ENCODE results near the gene MELK. TPM values are rescaled to one million over a fixed set of nuclear protein-coding genes. Genes with fewer than 3 reads are reported as not detected.

Gene MELK
- total and polyA plus RNA-seq, 7 donors: 0.15 to 0.42 (median 0.18) TPM; not detected in 2

DNA sequence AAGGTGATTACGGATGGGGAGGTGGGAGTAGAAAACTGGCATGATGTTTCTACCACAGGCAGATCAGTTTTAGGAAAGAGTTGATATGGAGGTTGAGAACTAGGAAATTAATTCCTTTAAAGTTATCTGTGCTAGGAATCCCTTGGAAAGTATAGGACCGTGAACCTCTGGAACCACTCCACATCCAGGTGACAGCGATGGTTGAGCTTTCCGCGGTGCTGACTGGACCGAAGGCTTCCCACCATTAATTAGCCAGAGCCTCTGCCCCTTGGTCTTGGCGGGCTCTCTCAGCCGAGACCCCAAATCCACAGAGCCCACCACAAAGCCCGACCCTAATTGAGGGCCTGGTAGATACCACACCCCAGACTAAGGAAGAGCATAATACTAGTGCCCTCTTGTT lies 147.3 kb downstream of the MELK start:
- ATAC-seq (no peak), DNase-seq (no peak)
- no peak overlapping the region for H3K4me3 ChIP-seq
- intact Hi-C loops (cut with DNase I): no loop called here
- peaks cover 0 to 2% (median 0%) of the 10 kb centered on the region in 3 donors for H3K27me3 ChIP-seq (ENCODE audit: insufficient read depth in 3 of 3, low read length in 2 of 3)
- H3K36me3 ChIP-seq (ENCODE audit: insufficient read depth in 1 of 2, low read depth in 1 of 2): no peaks in the 10 kb centered on the region
- TF ChIP-seq, protein P1, sequence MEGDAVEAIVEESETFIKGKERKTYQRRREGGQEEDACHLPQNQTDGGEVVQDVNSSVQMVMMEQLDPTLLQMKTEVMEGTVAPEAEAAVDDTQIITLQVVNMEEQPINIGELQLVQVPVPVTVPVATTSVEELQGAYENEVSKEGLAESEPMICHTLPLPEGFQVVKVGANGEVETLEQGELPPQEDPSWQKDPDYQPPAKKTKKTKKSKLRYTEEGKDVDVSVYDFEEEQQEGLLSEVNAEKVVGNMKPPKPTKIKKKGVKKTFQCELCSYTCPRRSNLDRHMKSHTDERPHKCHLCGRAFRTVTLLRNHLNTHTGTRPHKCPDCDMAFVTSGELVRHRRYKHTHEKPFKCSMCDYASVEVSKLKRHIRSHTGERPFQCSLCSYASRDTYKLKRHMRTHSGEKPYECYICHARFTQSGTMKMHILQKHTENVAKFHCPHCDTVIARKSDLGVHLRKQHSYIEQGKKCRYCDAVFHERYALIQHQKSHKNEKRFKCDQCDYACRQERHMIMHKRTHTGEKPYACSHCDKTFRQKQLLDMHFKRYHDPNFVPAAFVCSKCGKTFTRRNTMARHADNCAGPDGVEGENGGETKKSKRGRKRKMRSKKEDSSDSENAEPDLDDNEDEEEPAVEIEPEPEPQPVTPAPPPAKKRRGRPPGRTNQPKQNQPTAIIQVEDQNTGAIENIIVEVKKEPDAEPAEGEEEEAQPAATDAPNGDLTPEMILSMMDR (IDR thresholded peaks at IDR 0.05): no peak
- 88 to 91% (median 90%) methylated on average over 9 of the region's 9 CpGs for WGBS, 3 donors
- H3K27ac ChIP-seq: no peak overlapping the region
- H3K4me1 ChIP-seq: no peaks in the 10 kb centered on the region
- H3K9me3 ChIP-seq: no peaks in the 10 kb centered on the region

DNA sequence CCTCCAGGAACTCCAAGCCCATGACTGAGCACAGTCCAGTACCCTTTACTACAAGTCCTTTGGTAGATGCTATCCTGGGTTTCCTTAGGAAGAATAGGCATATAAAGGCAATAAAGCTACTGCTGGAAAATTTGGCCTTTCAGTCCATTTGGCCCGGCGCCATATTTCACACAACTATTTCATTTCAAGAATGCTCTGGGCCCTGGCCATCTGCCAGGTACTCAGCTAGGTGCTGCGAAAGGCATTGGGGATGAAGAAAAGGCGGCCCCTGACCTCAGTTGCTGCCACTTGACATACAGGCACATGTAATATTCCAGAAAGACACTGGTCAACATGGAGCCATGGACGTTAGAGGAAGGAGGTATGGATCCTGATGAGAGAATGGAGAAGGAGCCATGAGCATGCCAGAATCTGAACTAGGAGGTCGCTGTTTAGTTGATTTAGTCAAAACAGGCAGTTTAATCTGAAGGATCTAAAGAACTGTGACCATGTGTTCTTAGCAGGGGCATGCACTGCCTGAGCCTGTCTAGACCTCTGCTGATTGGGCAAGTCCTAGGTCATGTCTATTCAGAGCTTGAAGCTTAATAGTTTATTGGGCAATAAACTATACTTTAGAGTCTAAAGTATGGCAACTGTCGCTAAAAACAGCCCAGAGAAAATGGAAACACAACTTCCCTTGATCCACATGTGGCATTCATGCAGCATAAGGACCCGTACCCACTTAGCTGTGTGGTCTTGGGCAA lies 149.3 kb downstream of the MELK start:
- 71 to 74% (median 71%) methylated on average over 8 of the region's 8 CpGs for WGBS, 3 donors
- Histone ChIP-seq H3K36me3 (ENCODE audit: insufficient read depth in 1 of 2, low read depth in 1 of 2) (no peaks in the 10 kb centered on the region), H3K27ac (no peak overlapping the region), H3K4me3 (no peak overlapping the region), H3K4me1 (no peaks in the 10 kb centered on the region), H3K9me3 (no peaks in the 10 kb centered on the region), H3K27me3 (ENCODE audit: insufficient read depth in 3 of 3, low read length in 2 of 3) (no peaks in the 10 kb centered on the region)
- no peak for DNase-seq
- no peak for ATAC-seq
- TF ChIP-seq, protein P1 (IDR thresholded peaks at IDR 0.05): no peak
- intact Hi-C loops (cut with DNase I): no loop called here

DNA sequence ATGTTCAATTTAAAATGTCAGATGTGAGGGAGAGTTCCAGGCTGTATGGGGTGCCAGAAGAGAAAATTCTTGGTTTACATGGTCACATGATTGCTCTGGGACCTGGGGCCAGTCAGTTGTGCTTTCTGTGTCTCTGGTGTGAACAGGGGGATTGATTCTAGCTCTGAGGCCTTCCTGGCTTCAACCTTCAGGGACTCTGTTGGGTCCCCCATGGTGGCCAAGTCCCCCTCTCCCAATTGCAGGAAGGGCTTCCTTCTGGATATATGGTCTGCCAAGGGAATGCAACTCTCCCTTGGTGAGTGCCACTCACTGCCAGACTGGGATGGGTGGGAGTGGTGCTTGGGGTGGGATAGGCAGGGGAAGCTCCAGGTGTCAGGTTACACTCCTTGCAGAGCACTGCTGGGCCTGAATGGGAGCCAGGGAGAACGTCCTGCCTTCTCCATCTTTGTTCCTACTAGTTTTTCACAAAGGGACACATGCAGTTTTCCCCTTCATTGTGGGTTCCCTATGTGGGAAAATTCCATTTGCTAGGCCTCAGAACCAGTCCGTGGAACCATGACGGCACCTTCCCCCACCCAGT lies 153.2 kb downstream of the MELK start:
- H3K4me3 ChIP-seq: no peak overlapping the region
- H3K27ac ChIP-seq: no peak overlapping the region
- H3K27me3 ChIP-seq (ENCODE audit: insufficient read depth in 3 of 3, low read length in 2 of 3): no peaks in the 10 kb centered on the region
- no peaks in the 10 kb centered on the region for H3K4me1 ChIP-seq
- H3K9me3 ChIP-seq: no peaks in the 10 kb centered on the region
- ATAC-seq (no peak), DNase-seq (no peak)
- intact Hi-C loops (cut with DNase I): no loop called here
- TF ChIP-seq, protein P1 (IDR thresholded peaks at IDR 0.05): no peak
- H3K36me3 ChIP-seq (ENCODE audit: insufficient read depth in 1 of 2, low read depth in 1 of 2): no peaks in the 10 kb centered on the region
- WGBS, 3 donors: 21 to 31% (median 31%) methylated on average over 3 of the region's 3 CpGs

Other genes starting within 250 kb of the MELK start
- 10 to 100 TPM; 16.1 to 36.9 (median 21.9) TPM for gene RNF38, start 172.6 kb upstream of the MELK start, total RNA-seq
- gene RNF38, start 172.6 kb upstream of the MELK start, polyA plus RNA-seq: 10 to 100 TPM in 1 of 3 donors, 1 to 10 TPM in 2; 7.6 to 18.7 (median 9.9) TPM